Mononuclear cell (primary cell): Measurements from ENCODE around the gene KDM4D. TPM values are rescaled to one million over a fixed set of nuclear protein-coding genes. Genes with fewer than 3 reads are reported as not detected.

Experiments
- H3K27me3 ChIP-seq: 2 replicates; pipeline ENCODE4 v1.6.0; 2011; ENCODE audit warnings: low read length, control low read depth; ENCODE audit not compliant: insufficient read depth
- H3K4me1 ChIP-seq: 2 replicates; pipeline ENCODE4 v1.5.1; 2011; ENCODE audit warnings: mild to moderate bottlenecking, low read length, control low read depth; ENCODE audit not compliant: insufficient read depth
- H3K4me3 ChIP-seq: 2 replicates; pipeline ENCODE4 v1.5.1; 2011; ENCODE audit warnings: mild to moderate bottlenecking, low read length, moderate library complexity
- H3K9me3 ChIP-seq: 2 replicates; pipeline ENCODE4 v1.5.1; 2011; ENCODE audit warnings: low read depth, mild to moderate bottlenecking, control low read depth, low read length
- total RNA-seq: library from RNA; depleted of rRNA; stranded (reverse); fragments of >200 nt; gene quantifications from one replicate; pipeline ENCODE4 v1.2.3, GENCODE V29; 2012

Gene KDM4D
- total RNA-seq, 1 donor: 0.42 TPM

GRCh38 chr11:95042239-95042638 is 68.7 kb downstream of the KDM4D start:
- Histone ChIP-seq H3K9me3 (no peaks in the 10 kb centered on the region), H3K27me3 (peaks cover 7% of the 10 kb centered on the region), H3K4me1 (no peaks in the 10 kb centered on the region), H3K4me3 (no peak overlapping the region)

DNA sequence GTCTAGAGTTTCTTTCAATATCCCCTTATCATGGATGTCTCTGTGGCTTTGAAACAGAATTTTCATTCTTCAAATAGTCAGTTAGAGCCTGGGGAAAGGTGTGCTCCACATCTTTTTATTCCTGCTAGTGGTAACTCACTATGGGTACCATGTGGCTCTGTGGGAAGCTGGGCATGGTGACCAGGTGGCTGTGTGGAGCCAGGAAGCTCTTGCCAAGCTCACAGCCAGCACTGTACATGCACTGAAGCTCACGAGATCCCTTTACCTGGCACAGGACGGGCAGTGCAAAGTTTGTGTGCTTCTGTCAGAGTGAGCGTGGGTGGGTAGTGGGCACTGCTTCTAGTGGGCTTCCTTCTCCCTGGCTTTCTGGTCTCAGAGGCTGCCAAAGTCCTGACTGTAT is 69.4 kb downstream of the KDM4D start:
- Histone ChIP-seq H3K4me3 (no peak overlapping the region), H3K9me3 (no peaks in the 10 kb centered on the region), H3K4me1 (no peaks in the 10 kb centered on the region)

GRCh38 chr11:95044010-95044409 is 70.5 kb downstream of the KDM4D start:
- Histone ChIP-seq H3K27me3 (peaks cover 3% of the 10 kb centered on the region), H3K9me3 (no peaks in the 10 kb centered on the region), H3K4me3 (no peak overlapping the region), H3K4me1 (no peaks in the 10 kb centered on the region)

More for the DNA sequence above, 69.4 kb downstream of the KDM4D start:
- peaks cover 7% of the 10 kb centered on the region for H3K27me3 ChIP-seq

DNA sequence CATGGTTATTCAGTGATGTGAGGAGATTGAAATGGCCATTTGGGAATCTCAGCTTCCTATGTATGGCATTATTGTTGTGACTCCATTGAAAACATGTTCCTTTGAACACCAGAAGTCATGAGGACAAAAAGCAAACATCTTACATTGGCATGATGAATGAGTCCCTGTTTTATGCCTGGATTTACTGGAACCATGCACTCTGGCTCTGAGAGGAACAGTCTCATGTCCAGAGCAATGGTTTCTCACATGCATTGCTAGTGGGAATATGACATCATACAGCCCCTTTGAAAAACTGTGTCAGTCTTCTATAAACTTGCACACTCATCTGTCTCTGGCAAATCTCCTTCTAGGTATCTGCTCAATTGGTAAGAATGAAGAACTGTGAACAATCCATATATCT is 72.3 kb downstream of the KDM4D start:
- no peaks in the 10 kb centered on the region for H3K9me3 ChIP-seq
- peaks cover 3% of the 10 kb centered on the region for H3K27me3 ChIP-seq
- H3K4me1 ChIP-seq: no peaks in the 10 kb centered on the region
- H3K4me3 ChIP-seq: no peak overlapping the region

Other genes with a start within 250 kb of the KDM4D start
- gene AMOTL1, start 205.4 kb upstream of the KDM4D start, total RNA-seq: 0.94 TPM
- gene CWC15, start 153 bp upstream of the KDM4D start, total RNA-seq: 89.5 TPM
- gene KDM4E, start 51.5 kb downstream of the KDM4D start, total RNA-seq: not detected
- gene KDM4F, start 75.7 kb downstream of the KDM4D start, total RNA-seq: not detected
- 43.7 TPM for gene SRSF8, start 93.2 kb downstream of the KDM4D start, total RNA-seq
- 20.9 TPM for gene ENDOD1, start 116.1 kb downstream of the KDM4D start, total RNA-seq